Suprapubic skin (tissue), 4 donors: ENCODE results near the gene C19orf38. TPM values are rescaled to one million over a fixed set of nuclear protein-coding genes. Genes with fewer than 3 reads are reported as not detected.
A peak's percentile ranks its signal among the peaks of the same experiment; 100 is the strongest.

Source experiments
- DNase-seq, 2 donors: peaks; one replicate each; pipeline ENCODE4 v3.0.0-alpha.2; 2019; ENCODE audit warnings: low spot score in 2 of 2
- H3K27ac ChIP-seq: fragments of 200-600 bp; sonication (generic); one replicate; pipeline ENCODE4 v1.5.1; 2019
- H3K27me3 ChIP-seq: fragments of 200-600 bp; sonication (generic); one replicate; pipeline ENCODE4 v1.5.1; 2019
- H3K36me3 ChIP-seq: fragments of 200-600 bp; sonication (generic); one replicate; pipeline ENCODE4 v1.5.1; 2019
- H3K4me1 ChIP-seq: fragments of 200-600 bp; sonication (generic); one replicate; pipeline ENCODE4 v1.5.1; 2019
- H3K4me3 ChIP-seq: fragments of 200-600 bp; sonication (generic); one replicate; pipeline ENCODE4 v1.5.1; 2019; ENCODE audit warnings: mild to moderate bottlenecking
- H3K9me3 ChIP-seq: fragments of 200-600 bp; sonication (generic); one replicate; pipeline ENCODE4 v1.5.1; 2019
- CTCF ChIP-seq, 2 donors: fragments of 200-600 bp in 1 of 2; fragments of 450-650 bp in 1 of 2; sonication (generic) in 1 of 2; IDR thresholded peaks; one replicate each; pipeline ENCODE4 v1.5.1; 2016 to 2019; ENCODE audit warnings: antibody characterized with exemption in 2 of 2, mild to moderate bottlenecking in 1 of 2, moderate library complexity in 1 of 2
- EP300 ChIP-seq: sonication (generic); formaldehyde crosslinking; IDR thresholded peaks from one replicate; pipeline ENCODE4 v1.6.1; 2017; ENCODE audit warnings: antibody characterized with exemption
- POLR2A ChIP-seq, 2 donors: fragments of 450-650 bp; IDR thresholded peaks; one replicate each; pipeline ENCODE4 v1.6.1; 2017; ENCODE audit warnings: antibody characterized with exemption in 2 of 2, mild to moderate bottlenecking in 2 of 2, moderate library complexity in 2 of 2
- POLR2AphosphoS5 ChIP-seq, 3 donors: sonication (generic); formaldehyde crosslinking; IDR thresholded peaks; one replicate each; pipeline ENCODE4 v1.6.1; 2017; ENCODE audit warnings: antibody characterized with exemption in 3 of 3
- WGBS: methylation state at CpG from one replicate; pipeline ENCODE4 v1.1.5; 2018; 5-methylcytosine and 5-hydroxymethylcytosine counted together
- total RNA-seq, 4 donors: library from RNA; depleted of rRNA; stranded (reverse); fragments of >200 nt; gene quantifications; one replicate each; pipeline ENCODE4 v1.1.0, GENCODE V29; 2016

Gene C19orf38
- total RNA-seq, 4 donors from 2014 or later: 1.7 TPM; not detected in 3

- peak overlapping the region; percentile 7 for H3K27ac ChIP-seq
- no peaks in the 10 kb centered on the region for H3K9me3 ChIP-seq
- TF ChIP-seq POLR2AphosphoS5 (IDR thresholded peaks at IDR 0.05) (no peak), POLR2A (IDR thresholded peaks at IDR 0.05) (no peak), EP300 (no peak), CTCF (IDR thresholded peaks at IDR 0.05) (no peak)
- DNase-seq: no peak
- H3K27me3 ChIP-seq: no peaks in the 10 kb centered on the region
- peaks cover 44% of the 10 kb centered on the region for H3K4me1 ChIP-seq
- H3K4me3 ChIP-seq: no peak overlapping the region
- H3K36me3 ChIP-seq: no peaks in the 10 kb centered on the region
- WGBS: 67% methylated on average over 2 of the region's 2 CpGs
These were observed 36.1 kb downstream of the C19orf38 start for GRCh38 chr19:10884274-10884673.

DNA sequence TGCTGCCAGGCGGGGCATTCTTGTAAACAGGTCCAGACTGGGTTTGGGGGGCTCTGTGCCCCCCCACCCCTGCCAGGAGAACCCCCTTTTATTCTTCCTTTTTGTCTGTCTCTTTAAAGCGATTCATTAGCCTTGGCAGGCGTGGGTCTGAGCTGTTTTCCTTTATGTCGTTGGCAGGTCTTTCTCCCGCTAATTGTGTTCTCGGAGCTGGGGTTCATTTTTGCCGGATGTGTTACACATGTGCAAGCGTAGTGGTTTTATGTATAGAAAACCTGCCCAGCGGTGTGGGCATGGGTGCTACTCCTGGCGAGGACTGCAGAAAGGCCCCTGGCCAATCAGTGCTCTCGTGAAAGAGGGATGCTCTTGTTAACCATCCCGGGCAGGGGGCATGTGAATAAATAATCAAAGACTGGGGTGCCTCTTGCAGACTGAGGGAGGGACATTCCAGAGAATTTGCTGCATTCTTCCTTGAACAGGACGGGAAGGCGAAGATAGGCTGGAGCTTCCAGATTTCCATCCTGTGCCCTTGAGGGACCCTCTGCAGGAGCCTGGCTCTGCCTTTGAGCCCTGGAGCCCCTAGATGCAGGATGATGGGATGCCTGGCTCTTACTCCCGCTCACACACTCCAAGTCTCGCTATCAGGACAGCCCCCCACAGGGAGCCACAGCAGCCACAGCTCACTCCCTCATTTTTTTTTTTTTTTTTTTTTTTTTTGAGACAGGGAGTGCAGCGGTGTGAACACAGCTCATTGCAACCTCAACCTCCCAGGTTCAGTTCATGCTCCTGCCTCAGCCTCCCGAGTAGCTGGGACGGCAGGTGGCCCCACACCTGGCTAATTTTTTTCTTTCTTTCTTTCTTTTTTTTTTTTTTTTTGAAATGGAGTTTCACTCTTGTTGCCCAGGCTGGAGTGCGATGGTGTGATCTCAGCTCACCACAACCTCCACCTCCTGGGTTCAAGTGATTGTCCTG, 37.3 kb downstream of the C19orf38 start:
- TF ChIP-seq EP300 (no peak), CTCF (IDR thresholded peaks at IDR 0.05) (no peak), POLR2A (IDR thresholded peaks at IDR 0.05) (no peak), POLR2AphosphoS5 (IDR thresholded peaks at IDR 0.05) (no peak)
- Histone ChIP-seq H3K4me1 (peaks cover 36% of the 10 kb centered on the region), H3K36me3 (no peaks in the 10 kb centered on the region), H3K4me3 (no peak overlapping the region), H3K27ac (peak overlapping the region; percentile 7), H3K27me3 (no peaks in the 10 kb centered on the region), H3K9me3 (no peaks in the 10 kb centered on the region)
- 69% methylated on average over 20 of the region's 20 CpGs for WGBS
- DNase-seq: no peak

GRCh38 chr19:10887616-10888367, 39.6 kb downstream of the C19orf38 start:
- Histone ChIP-seq H3K9me3 (no peaks in the 10 kb centered on the region), H3K36me3 (no peaks in the 10 kb centered on the region), H3K4me1 (peaks cover 57% of the 10 kb centered on the region), H3K27ac (no peak overlapping the region), H3K27me3 (no peaks in the 10 kb centered on the region), H3K4me3 (no peak overlapping the region)
- DNase-seq: no peak
- WGBS: 75% methylated on average over 9 of the region's 9 CpGs
- no peak for TF ChIP-seq POLR2A (IDR thresholded peaks at IDR 0.05)
- no peak for TF ChIP-seq EP300
- no peak for TF ChIP-seq CTCF (IDR thresholded peaks at IDR 0.05)
- no peak for TF ChIP-seq POLR2AphosphoS5 (IDR thresholded peaks at IDR 0.05)

GRCh38 chr19:10888421-10888866, 40.2 kb downstream of the C19orf38 start:
- DNase-seq: no peak
- Histone ChIP-seq H3K27ac (no peak overlapping the region), H3K9me3 (no peaks in the 10 kb centered on the region), H3K36me3 (no peaks in the 10 kb centered on the region), H3K27me3 (no peaks in the 10 kb centered on the region), H3K4me1 (peaks cover 58% of the 10 kb centered on the region), H3K4me3 (no peak overlapping the region)
- 41% methylated on average over 7 of the region's 13 CpGs for WGBS
- TF ChIP-seq EP300 (no peak), CTCF (IDR thresholded peaks at IDR 0.05) (no peak), POLR2AphosphoS5 (IDR thresholded peaks at IDR 0.05) (no peak), POLR2A (IDR thresholded peaks at IDR 0.05) (no peak)

- H3K27me3 ChIP-seq: no peaks in the 10 kb centered on the region
- no peak overlapping the region for H3K4me3 ChIP-seq
- H3K27ac ChIP-seq: no peak overlapping the region
- WGBS: 94% methylated on average over 4 of the region's 4 CpGs
- DNase-seq: no peak
- no peaks in the 10 kb centered on the region for H3K9me3 ChIP-seq
- no peak for TF ChIP-seq CTCF (IDR thresholded peaks at IDR 0.05)
- no peak for TF ChIP-seq POLR2AphosphoS5 (IDR thresholded peaks at IDR 0.05)
- TF ChIP-seq EP300: no peak
- no peak for TF ChIP-seq POLR2A (IDR thresholded peaks at IDR 0.05)
- H3K4me1 ChIP-seq: peaks cover 60% of the 10 kb centered on the region
- H3K36me3 ChIP-seq: no peaks in the 10 kb centered on the region
These were observed 41.7 kb downstream of the C19orf38 start for GRCh38 chr19:10889880-10890279.
